Activated CD4-positive, alpha-beta T cell treated with anti-CD3 and anti-CD28 coated beads, Interleukin-2, Interleukin-4, amounts not matched to agents 100 ng/mL and 50 ng/mL, durations not matched to agents 16 hours and 8 hours (primary cell): ENCODE measurements around the gene CCR5.
"Not testable (repeated sequence)": the region's sequence is repeated elsewhere in the genome, so short reads cannot be mapped to it uniquely, and the experiment has no call there.

Experiments
- DNase-seq: peaks from one replicate; pipeline ENCODE4 v3.0.0-alpha.2; 2020; ENCODE audit warnings: low spot score

The CCR5 gene

GRCh38 chr3:46386205-46386604 is 15.5 kb downstream of the CCR5 start:
- no peak for DNase-seq

- DNase-seq, result not testable (repeated sequence)
Measured at GRCh38 chr3:46388847-46389246, 18.1 kb downstream of the CCR5 start.

DNA sequence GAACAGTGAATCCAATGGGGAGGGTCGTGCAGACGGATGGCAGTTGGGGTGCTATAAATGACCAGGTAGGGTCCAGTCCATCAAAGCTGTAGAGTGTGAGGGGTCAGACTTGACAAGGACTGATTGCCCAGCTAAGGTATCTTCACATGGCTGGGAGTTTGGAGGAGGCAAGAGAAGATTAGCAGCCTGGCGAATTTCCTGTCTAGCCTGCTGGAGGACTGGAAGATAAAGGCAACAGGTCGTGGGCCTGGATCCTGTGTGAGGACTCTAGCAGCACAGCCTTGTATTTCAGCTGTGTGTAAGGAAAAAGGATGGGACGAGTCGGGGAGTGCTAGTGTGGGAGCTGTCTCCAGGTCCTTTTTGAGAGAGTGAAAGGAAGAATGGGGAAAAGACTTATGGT is 18.6 kb downstream of the CCR5 start:
- no peak for DNase-seq

DNA sequence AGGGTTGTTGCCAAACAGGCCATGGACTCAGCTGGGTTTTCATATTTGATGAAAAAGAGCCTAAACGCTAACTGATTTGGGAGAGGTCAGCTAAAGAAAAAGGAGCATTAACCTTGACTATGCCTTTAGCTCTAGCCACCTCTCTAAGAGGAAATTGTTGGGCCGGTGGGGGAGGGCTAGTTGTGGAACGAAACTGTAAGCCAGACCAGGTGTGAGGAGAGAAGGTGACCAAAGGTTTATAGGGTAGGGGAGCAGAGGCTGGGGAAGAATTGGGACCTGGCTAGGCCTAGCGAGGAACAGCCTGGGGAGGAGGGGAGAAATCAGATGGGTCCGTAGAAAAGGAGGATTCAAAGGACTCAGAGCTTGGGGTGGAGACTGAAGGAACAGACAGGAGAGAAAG is 20.8 kb downstream of the CCR5 start:
- DNase-seq, result not testable (repeated sequence)

DNA sequence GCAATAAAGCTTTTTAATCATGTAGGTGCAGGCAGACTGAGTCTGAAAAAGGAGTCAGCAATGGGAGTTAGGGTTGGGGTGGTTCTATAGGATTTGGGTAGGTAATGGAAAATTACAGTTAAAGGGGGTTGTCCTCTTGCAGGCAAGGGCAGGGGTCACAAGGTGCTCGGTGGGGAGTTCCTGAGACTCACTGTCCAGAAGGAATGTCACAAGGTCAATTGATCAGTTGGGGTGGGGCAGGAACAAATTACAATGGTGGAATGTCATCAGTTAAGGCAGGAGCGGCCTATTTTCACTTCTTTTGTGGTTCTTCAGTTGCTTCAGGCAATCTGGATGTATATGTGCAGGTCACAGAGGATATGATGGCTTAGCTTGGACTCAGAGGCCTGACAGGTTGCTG is 22.3 kb downstream of the CCR5 start:
- DNase-seq, result no peak

DNA sequence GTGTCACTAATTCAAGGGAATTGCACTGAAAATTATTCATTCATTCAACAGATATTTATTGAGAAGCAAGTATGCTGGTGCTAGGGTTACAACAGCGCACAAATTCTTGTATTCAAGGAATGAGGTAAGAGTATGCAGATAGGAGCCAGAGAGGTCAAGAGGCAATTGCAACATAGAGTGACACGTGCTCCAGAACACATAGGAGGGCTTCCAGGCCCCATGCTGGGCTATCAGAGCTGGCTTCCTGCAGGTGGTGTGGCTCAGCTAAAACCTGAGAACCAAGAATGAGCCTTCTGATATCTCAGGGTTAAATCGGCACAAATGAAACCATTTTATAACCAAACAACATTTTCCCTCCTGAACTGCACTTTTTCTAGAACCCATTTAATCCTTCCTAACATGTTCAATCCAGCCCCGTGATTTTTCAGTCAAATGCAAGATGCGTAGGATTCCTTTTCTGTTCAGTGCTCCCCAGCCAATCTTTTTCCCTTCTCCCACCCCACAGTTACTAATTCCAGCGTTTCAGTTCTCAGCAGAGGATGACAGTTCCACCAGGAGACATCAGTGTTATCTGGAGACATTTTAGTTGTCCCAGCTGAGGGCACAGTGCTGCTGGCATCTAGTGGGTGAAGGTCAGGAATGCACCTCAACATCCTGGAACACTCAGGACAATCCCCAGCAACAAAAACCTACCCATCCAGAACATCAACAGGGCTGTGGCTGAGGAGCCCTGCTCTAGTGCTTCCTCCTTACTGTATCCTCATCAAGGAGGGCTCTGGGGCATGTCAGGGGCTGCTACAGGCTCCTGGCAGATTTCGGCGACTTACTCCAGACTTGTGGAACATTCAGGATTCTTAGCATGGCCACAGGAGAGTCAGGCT is 23.0 kb downstream of the CCR5 start:
- DNase-seq, result no peak

DNA sequence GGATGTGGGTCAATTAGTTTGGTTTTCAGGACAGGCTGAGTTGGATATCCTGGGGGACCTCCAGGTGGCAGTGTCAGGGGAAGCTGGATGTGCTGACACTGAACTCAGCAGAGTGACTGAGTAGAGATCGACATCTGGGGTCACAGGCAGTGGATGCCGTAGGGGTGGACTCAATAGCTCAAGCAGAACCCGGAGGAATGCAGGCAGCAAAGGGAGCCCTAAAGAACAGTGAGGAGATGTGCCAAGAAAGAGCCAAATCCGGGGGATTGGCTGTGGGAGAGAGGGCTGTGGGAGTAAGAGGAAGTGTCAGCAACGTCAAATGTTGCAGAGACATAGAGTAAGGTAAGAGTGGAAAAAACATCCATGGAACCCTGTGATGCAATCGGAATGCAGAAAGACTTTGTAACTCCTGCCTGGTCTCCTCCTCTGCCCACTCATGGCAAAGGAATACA is 24.5 kb downstream of the CCR5 start:
- DNase-seq, result no peak

DNA sequence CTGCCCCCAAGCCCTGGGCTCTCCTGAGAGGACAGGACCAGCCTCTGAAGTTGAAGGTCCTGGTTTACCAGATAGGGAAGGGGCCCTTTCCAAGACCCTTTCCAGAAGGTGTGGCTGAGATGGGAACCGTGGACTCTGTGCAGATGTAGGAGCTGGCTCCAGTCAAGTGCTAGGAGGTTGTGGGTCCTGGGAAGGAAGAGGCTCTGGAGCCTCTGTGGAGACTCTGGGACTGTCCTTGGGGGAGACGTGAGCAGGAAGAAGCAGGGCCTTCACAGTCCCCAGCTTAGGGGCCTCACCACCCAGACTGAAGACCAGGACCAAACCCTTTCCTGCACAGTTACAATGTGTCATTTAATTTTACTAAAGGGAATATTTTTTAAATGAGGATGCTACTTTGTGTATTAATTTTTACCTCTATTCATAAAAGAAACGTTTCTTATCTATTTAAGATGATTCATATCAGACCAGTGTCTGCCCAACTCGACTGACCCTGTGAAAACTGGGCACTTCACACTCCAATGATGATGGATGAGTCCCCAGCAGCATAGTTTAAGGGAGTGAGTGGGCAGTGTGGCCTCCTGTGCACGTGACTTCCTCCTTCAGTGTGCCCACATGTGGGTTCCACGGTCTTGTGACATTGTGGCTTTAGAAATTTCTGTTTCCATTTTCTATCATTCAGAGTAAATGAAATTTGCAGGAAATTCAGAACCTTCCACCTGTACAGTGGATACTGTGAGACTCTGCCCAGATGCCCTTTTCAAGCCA is 25.2 kb downstream of the CCR5 start:
- DNase-seq, result no peak

GRCh38 chr3:46397111-46397510 is 26.4 kb downstream of the CCR5 start:
- no peak for DNase-seq

- no peak for DNase-seq
Measured at GRCh38 chr3:46398186-46398955, 27.6 kb downstream of the CCR5 start.

GRCh38 chr3:46399098-46399497 is 28.4 kb downstream of the CCR5 start:
- DNase-seq, result no peak

- DNase-seq, result no peak
Measured at GRCh38 chr3:46399557-46399956, 28.8 kb downstream of the CCR5 start.

- no peak for DNase-seq
Measured at GRCh38 chr3:46400000-46400734, 29.4 kb downstream of the CCR5 start.

GRCh38 chr3:46400846-46401245 is 30.1 kb downstream of the CCR5 start:
- DNase-seq, result no peak

DNA sequence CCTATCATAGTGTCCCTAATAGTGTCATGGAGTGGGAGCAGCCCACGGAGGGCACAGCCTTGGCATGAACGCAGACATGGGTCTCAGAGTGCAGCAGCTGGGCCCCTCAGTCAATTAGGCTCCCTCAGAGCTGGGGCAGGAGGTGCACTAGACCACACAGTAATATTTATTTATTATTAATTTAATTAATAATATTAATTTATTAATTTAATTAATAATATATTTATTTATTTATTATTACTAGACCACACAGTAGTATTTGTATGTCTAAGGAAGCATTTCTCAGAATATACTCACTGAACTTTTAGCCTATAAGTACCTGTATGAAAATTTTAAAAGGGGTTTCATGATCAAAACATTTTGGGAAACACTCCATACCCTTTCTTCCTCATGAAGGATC is 30.8 kb downstream of the CCR5 start:
- DNase-seq, result no peak

DNA sequence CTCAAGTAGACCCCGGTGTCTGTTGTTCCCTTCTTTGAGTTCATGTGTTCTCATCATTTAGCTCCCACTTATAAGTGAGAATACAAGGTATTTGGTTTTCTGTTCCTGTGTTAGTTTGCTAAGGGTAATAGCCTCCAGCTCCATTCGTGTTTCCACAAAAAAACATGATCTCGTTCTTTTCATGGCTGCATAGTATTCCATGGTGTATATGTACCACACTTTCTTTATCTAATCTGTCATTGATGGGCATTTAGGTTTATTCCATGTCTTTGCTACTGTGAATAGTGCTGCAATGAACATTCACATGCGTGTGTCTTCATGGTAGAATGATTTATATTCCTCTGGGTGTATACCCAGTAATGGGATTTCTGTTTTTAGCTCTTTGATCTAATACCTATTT is 32.2 kb downstream of the CCR5 start:
- not testable (repeated sequence) for DNase-seq

DNA sequence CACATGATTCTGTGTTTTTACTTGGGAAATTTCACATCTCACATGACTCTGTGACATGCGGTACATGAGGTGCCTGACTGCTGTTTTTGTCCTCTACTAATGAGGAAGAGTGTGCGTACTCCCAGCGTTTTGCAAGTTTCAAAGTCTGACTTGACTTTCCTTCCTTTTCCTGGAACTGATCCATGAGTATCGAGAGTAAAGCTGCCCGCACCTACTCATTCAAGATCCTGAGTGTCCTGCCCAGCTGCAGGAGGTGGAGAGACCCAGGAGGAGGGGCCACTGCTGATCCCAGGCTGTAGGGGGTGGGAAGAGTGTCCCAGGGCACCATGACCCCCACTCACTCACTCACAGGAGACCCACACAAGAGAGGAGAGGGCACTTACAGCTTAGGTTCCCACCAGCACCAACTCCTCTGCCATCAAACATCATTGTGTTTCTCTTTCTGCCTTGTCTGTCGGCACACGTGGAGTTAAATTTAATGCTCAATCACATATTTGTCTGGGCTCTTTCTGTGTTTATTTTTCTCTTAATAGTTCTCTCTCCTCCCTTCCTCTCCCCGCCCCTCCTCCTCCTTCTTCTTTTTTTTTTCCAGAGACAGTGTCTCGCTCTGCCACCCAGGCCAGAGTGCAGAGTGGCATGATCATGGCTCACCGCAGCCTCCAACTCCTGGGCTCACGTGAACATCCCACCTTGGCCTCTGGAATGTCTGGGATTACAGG is 34.7 kb downstream of the CCR5 start:
- no peak for DNase-seq

GRCh38 chr3:46406443-46406787 is 35.7 kb downstream of the CCR5 start:
- no peak for DNase-seq

DNA sequence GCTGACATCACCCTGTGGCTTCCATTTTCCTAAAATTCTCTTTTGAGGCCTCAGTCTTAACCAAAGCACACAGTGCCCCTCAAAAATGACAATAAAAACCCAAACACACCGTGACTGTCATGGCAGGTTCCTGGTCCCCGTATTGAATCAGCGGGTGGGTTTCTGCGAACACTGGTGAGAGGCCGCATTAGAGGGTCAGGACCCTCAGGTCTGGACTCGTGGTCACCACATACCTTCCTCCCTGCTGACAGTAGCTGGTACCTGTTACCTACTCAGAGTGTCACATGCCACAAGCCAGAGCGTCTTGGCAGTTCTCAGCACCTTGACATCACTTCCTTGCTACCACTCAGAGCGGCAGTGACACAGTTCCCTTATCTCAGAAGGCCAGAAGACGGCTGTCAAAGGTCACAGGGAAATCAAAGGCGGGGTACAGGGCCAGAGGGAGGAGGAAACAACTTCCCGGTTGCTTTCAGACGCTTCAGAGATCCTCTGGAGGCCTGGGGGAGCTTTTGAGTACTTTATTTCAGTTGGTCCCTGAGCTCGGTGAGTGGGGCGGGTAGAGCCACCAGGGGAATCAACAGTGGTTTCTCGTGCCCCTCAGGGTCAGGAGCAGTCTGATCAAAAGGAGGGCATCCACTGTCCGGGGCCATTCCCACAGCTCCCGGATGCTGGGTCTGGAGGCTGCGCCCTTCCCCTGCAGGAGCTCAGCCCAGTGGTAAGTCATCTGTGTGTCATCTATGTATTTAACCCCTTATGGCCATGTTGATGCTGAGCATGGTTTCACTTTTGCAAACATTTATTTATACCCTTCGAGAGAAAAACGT is 36.3 kb downstream of the CCR5 start, which contains the start of the genes CCR5AS and CCRL2:
CCR5AS (minus strand) TSS at position 279 of the 824 bp plus-strand sequence.
CCRL2 (plus strand) TSS at position 472 of the 824 bp plus-strand sequence. CDS start 821 bp downstream, outside the sequence.
- peak; percentile 44 for DNase-seq

DNA sequence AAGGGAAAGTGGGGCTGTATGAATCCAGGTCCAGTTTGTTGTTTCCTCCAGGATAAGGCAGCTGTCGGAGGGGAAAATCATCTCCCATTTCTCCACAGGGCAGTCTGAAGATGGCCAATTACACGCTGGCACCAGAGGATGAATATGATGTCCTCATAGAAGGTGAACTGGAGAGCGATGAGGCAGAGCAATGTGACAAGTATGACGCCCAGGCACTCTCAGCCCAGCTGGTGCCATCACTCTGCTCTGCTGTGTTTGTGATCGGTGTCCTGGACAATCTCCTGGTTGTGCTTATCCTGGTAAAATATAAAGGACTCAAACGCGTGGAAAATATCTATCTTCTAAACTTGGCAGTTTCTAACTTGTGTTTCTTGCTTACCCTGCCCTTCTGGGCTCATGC is 37.2 kb downstream of the CCR5 start:
- no peak for DNase-seq
